ENCODE results near the gene SPTBN4.

DNA sequence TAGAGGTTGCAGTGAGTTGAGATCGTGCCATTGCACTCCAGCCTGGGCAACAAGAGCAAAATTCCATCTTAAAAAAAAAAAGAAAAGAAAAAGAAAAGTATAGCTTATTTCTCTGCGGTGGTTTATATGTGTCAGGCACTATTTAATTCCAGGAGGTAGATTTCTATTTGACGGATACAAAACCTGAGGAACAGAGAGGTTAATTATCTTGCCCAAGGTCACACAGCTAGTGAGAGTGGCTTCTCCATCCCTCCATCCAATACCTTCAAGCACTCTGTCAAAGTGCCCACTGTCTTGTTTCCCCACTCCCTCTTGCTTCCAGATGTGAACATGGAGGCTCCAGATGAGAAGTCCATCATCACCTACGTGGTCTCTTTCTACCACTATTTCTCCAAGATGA, 34.8 kb downstream of the SPTBN4 start:
- TF ChIP-seq, protein P1, sequence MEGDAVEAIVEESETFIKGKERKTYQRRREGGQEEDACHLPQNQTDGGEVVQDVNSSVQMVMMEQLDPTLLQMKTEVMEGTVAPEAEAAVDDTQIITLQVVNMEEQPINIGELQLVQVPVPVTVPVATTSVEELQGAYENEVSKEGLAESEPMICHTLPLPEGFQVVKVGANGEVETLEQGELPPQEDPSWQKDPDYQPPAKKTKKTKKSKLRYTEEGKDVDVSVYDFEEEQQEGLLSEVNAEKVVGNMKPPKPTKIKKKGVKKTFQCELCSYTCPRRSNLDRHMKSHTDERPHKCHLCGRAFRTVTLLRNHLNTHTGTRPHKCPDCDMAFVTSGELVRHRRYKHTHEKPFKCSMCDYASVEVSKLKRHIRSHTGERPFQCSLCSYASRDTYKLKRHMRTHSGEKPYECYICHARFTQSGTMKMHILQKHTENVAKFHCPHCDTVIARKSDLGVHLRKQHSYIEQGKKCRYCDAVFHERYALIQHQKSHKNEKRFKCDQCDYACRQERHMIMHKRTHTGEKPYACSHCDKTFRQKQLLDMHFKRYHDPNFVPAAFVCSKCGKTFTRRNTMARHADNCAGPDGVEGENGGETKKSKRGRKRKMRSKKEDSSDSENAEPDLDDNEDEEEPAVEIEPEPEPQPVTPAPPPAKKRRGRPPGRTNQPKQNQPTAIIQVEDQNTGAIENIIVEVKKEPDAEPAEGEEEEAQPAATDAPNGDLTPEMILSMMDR (IDR thresholded peaks at IDR 0.05; ENCODE audit: poor library complexity, severe bottlenecking): no peak
- no peak for TF ChIP-seq RAD21 (conservative IDR thresholded peaks at IDR 0.05)
- TF ChIP-seq POLR2AphosphoS5 (IDR thresholded peaks at IDR 0.05): no peak
- no peak for TF ChIP-seq EP300 (conservative IDR thresholded peaks at IDR 0.05; ENCODE audit: poor library complexity, severe bottlenecking)

Data from neural cell (in vitro differentiated cells).